Cortex of kidney (tissue), 1 donor: Measurements from ENCODE around the gene ZFYVE28.

Source experiments
- DNase-seq: peaks from one replicate; lab custom pipeline; 2025; lab: John Stamatoyannopoulos, UW

ZFYVE28 gene

GRCh38 chr4:2366252-2367192, 51.9 kb downstream of the ZFYVE28 start:
- DNase-seq = no peak

- DNase-seq = no peak
Measured at GRCh38 chr4:2365913-2366210, 52.6 kb downstream of the ZFYVE28 start.

- DNase-seq = no peak
Measured at GRCh38 chr4:2365054-2365912, 53.2 kb downstream of the ZFYVE28 start.

GRCh38 chr4:2364654-2365053, 53.8 kb downstream of the ZFYVE28 start:
- DNase-seq = no peak

- DNase-seq = no peak
Measured at GRCh38 chr4:2363951-2364653, 54.3 kb downstream of the ZFYVE28 start.

GRCh38 chr4:2363056-2363721, 55.3 kb downstream of the ZFYVE28 start:
- no peak for DNase-seq

GRCh38 chr4:2362266-2363055, 56.0 kb downstream of the ZFYVE28 start:
- DNase-seq = no peak

GRCh38 chr4:2361366-2362265, 56.8 kb downstream of the ZFYVE28 start:
- no peak for DNase-seq

- no peak for DNase-seq
Measured at GRCh38 chr4:2360396-2360730, 58.1 kb downstream of the ZFYVE28 start.

- DNase-seq = no peak
Measured at GRCh38 chr4:2359591-2360395, 58.7 kb downstream of the ZFYVE28 start.

GRCh38 chr4:2357821-2358745, 60.4 kb downstream of the ZFYVE28 start:
- no peak for DNase-seq

- DNase-seq = no peak
Measured at GRCh38 chr4:2356123-2357069, 62.0 kb downstream of the ZFYVE28 start.

- DNase-seq = no peak
Measured at GRCh38 chr4:2354760-2355159, 63.7 kb downstream of the ZFYVE28 start.

- DNase-seq = no peak
Measured at GRCh38 chr4:2354118-2354517, 64.3 kb downstream of the ZFYVE28 start.

- no peak for DNase-seq
Measured at GRCh38 chr4:2353222-2354107, 65.0 kb downstream of the ZFYVE28 start.

GRCh38 chr4:2352729-2353221, 65.7 kb downstream of the ZFYVE28 start:
- DNase-seq = no peak
